Activated CD4-positive, alpha-beta T cell treated with anti-CD3 and anti-CD28 coated beads for 36 hours (primary cell): ENCODE measurements around the gene LRRC2. TPM values are rescaled to one million over a fixed set of nuclear protein-coding genes. Genes with fewer than 3 reads are reported as not detected.
"Not testable (repeated sequence)": the region's sequence is repeated elsewhere in the genome, so short reads cannot be mapped to it uniquely, and the experiment has no call there.

Experiments
- ATAC-seq: fragments of 200-7000 bp; cut with Tn5 transposase; one replicate; pipeline ENCODE4 v1.10.0; 2021; ENCODE audit warnings: mild to moderate bottlenecking, moderate library complexity
- CTCF ChIA-PET: fragments of 350-600 bp; sonication (Branson Sonifier 250); formaldehyde crosslinking; loops from one replicate; lab custom pipeline; 2021; ENCODE audit warnings: antibody characterized with exemption; lab: Charles Lee
- POLR2A ChIA-PET: fragments of 350-600 bp; sonication (Branson Sonifier 250); formaldehyde crosslinking; loops from one replicate; lab custom pipeline; 2021; ENCODE audit warnings: antibody characterized with exemption, inconsistent platforms; lab: Charles Lee
- DNase-seq: peaks from one replicate; pipeline ENCODE4 v3.0.0-alpha.2; 2020
- H3K27ac Mint-ChIP-seq: one replicate; pipeline ENCODE4 v1.8.0; 2021; ENCODE audit warnings: mixed read lengths
- H3K27me3 Mint-ChIP-seq: one replicate; pipeline ENCODE4 v1.8.0; 2021; ENCODE audit warnings: mixed read lengths
- H3K36me3 Mint-ChIP-seq: one replicate; pipeline ENCODE4 v1.8.0; 2021; ENCODE audit warnings: low read depth, mixed read lengths
- H3K4me1 Mint-ChIP-seq: one replicate; pipeline ENCODE4 v1.8.0; 2021; ENCODE audit warnings: mixed read lengths
- H3K4me3 Mint-ChIP-seq: one replicate; pipeline ENCODE4 v1.8.0; 2021; ENCODE audit warnings: mild to moderate bottlenecking, moderate library complexity, mixed read lengths
- H3K9me3 Mint-ChIP-seq: one replicate; pipeline ENCODE4 v1.8.0; 2021; ENCODE audit warnings: low read depth, mixed read lengths
- intact Hi-C, 2 experiments: fragments of 100-400 bp; cut with DNase I in 1 of 2; cut with micrococcal nuclease in 1 of 2; formaldehyde crosslinking; loops; one replicate each; pipeline versions ENCODE4 v1.14.2 to v1.15.1; 2022 to 2024; cut with DNase I, micrococcal nuclease
- total RNA-seq, 2 experiments: library from RNA; stranded (reverse); gene quantifications; one replicate each; pipeline ENCODE4 v1.2.3, GENCODE V29; 2021

The LRRC2 gene
- total RNA-seq, 2 experiments from 2014 or later: 0.04 TPM; not detected in 1

- Mint-ChIP-seq H3K36me3 (no peaks in the 10 kb centered on the region), H3K4me1 (peaks cover 9% of the 10 kb centered on the region), H3K9me3 (no peaks in the 10 kb centered on the region), H3K4me3 (no peak overlapping the region), H3K27ac (no peak overlapping the region), H3K27me3 (no peaks in the 10 kb centered on the region)
- peak; percentile 71 for DNase-seq
- POLR2A ChIA-PET: no interaction called here
- CTCF ChIA-PET: interaction anchor here (0.7 to 7.8 kb wide), 9 partner anchors 8 to 1133 kb away, joined by 3 to 60 read pairs (median 4); no protein-coding TSS in a partner anchor
- intact Hi-C loops: loop anchor here (1.0 to 2.0 kb wide), 2 partner anchors 61 to 62 kb away; no protein-coding TSS in a partner anchor
- ATAC-seq: peak; percentile 53
These were observed 69.2 kb downstream of the LRRC2 start for GRCh38 chr3:46496746-46497555.

GRCh38 chr3:46495901-46496456 is 70.1 kb downstream of the LRRC2 start:
- ChIA-PET POLR2A (no interaction called here), CTCF (interaction anchor here (0.9 to 7.8 kb wide), 4 partner anchors 7 to 133 kb away, joined by 3 to 60 read pairs (median 13); no protein-coding TSS in a partner anchor)
- ATAC-seq (no peak), DNase-seq (no peak)
- H3K9me3 Mint-ChIP-seq: no peaks in the 10 kb centered on the region
- H3K4me3 Mint-ChIP-seq: no peak overlapping the region
- intact Hi-C loops: loop anchor here (1.0 to 2.0 kb wide), 2 partner anchors 62 to 63 kb away; no protein-coding TSS in a partner anchor
- no peak overlapping the region for H3K27ac Mint-ChIP-seq
- no peaks in the 10 kb centered on the region for H3K27me3 Mint-ChIP-seq
- no peaks in the 10 kb centered on the region for H3K36me3 Mint-ChIP-seq
- peaks cover 8% of the 10 kb centered on the region for H3K4me1 Mint-ChIP-seq

GRCh38 chr3:46494491-46494890 is 71.6 kb downstream of the LRRC2 start:
- H3K36me3 Mint-ChIP-seq, CTCF ChIA-PET, H3K27me3 Mint-ChIP-seq, H3K4me1 Mint-ChIP-seq, H3K9me3 Mint-ChIP-seq, H3K27ac Mint-ChIP-seq, intact Hi-C loops, POLR2A ChIA-PET, H3K4me3 Mint-ChIP-seq, ATAC-seq, DNase-seq: not testable (repeated sequence)

GRCh38 chr3:46492890-46493547 is 73.1 kb downstream of the LRRC2 start:
- CTCF ChIA-PET: interaction anchor here (1.1 to 1.3 kb wide), 3 partner anchors 65 to 139 kb away, joined by 3 to 6 read pairs (median 4); no protein-coding TSS in a partner anchor
- Mint-ChIP-seq H3K9me3 (no peaks in the 10 kb centered on the region), H3K27ac (no peak overlapping the region), H3K4me3 (no peak overlapping the region), H3K36me3 (no peaks in the 10 kb centered on the region), H3K27me3 (no peaks in the 10 kb centered on the region), H3K4me1 (peaks cover 14% of the 10 kb centered on the region)
- ATAC-seq (no peak), DNase-seq (no peak)
- POLR2A ChIA-PET: no interaction called here
- intact Hi-C loops: no loop called here

- no peak overlapping the region for H3K4me3 Mint-ChIP-seq
- intact Hi-C loops: no loop called here
- CTCF ChIA-PET: interaction anchor here (0.6 to 9.0 kb wide), 5 partner anchors 8 to 141 kb away, joined by 3 to 202 read pairs (median 60); partner anchors contain the start of gene RTP3
These were observed 74.7 kb downstream of the LRRC2 start for GRCh38 chr3:46491089-46492070.

GRCh38 chr3:46490338-46491084 is 75.6 kb downstream of the LRRC2 start:
- CTCF ChIA-PET: interaction anchor here (0.6 to 9.0 kb wide), 12 partner anchors 9 to 377 kb away, joined by 3 to 202 read pairs (median 10); partner anchors contain the start of genes LTF and RTP3
- POLR2A ChIA-PET: no interaction called here
- H3K27me3 Mint-ChIP-seq: no peaks in the 10 kb centered on the region
- ATAC-seq (no peak), DNase-seq (no peak)
- H3K36me3 Mint-ChIP-seq: no peaks in the 10 kb centered on the region
- intact Hi-C loops: no loop called here
- H3K27ac Mint-ChIP-seq: no peak overlapping the region
- no peak overlapping the region for H3K4me3 Mint-ChIP-seq
- no peaks in the 10 kb centered on the region for H3K9me3 Mint-ChIP-seq
- H3K4me1 Mint-ChIP-seq: peaks cover 14% of the 10 kb centered on the region

More at GRCh38 chr3:46491089-46492070, 74.7 kb downstream of the LRRC2 start:
- POLR2A ChIA-PET: no interaction called here
- Mint-ChIP-seq H3K9me3 (no peaks in the 10 kb centered on the region), H3K27me3 (no peaks in the 10 kb centered on the region), H3K36me3 (no peaks in the 10 kb centered on the region), H3K4me1 (peaks cover 14% of the 10 kb centered on the region), H3K27ac (no peak overlapping the region)
- DNase-seq (no peak), ATAC-seq (no peak)

- Mint-ChIP-seq H3K9me3 (no peaks in the 10 kb centered on the region), H3K27me3 (no peaks in the 10 kb centered on the region), H3K36me3 (no peaks in the 10 kb centered on the region), H3K27ac (no peak overlapping the region), H3K4me3 (no peak overlapping the region), H3K4me1 (peaks cover 14% of the 10 kb centered on the region)
- ATAC-seq (no peak), DNase-seq (no peak)
- intact Hi-C loops: loop anchor here (2.0 to 5.0 kb wide), 2 partner anchors 47 to 203 kb away; partner anchors contain the start of gene ALS2CL (in 1 of the 2)
- CTCF ChIA-PET: interaction anchor here (0.6 to 9.0 kb wide), 24 partner anchors 10 to 406 kb away, joined by 3 to 202 read pairs (median 7); partner anchors contain the start of genes CCR3, LRRC2, LTF and PRSS50
- POLR2A ChIA-PET: interaction anchor here (1.8 kb wide), 1 partner anchor 140 kb away, joined by 5 read pairs; no protein-coding TSS in a partner anchor
These were observed 76.2 kb downstream of the LRRC2 start for GRCh38 chr3:46489875-46490274.

- intact Hi-C loops: loop anchor here (2.0 to 5.0 kb wide), 2 partner anchors 48 to 203 kb away; partner anchors contain the start of gene ALS2CL (in 1 of the 2)
- H3K27ac Mint-ChIP-seq: no peak overlapping the region
- no peak for DNase-seq
- no peak overlapping the region for H3K4me3 Mint-ChIP-seq
- ChIA-PET CTCF (interaction anchor here (0.6 to 9.0 kb wide), 40 partner anchors 10 to 835 kb away, joined by 3 to 202 read pairs (median 6); partner anchors contain the start of genes CCR3, CCR5AS, CCRL2 and LRRC2), POLR2A (interaction anchor here (0.6 to 1.8 kb wide), 3 partner anchors 51 to 140 kb away, joined by 3 to 5 read pairs (median 4); no protein-coding TSS in a partner anchor)
- no peak for ATAC-seq
- peaks cover 14% of the 10 kb centered on the region for H3K4me1 Mint-ChIP-seq
- no peaks in the 10 kb centered on the region for H3K9me3 Mint-ChIP-seq
- H3K27me3 Mint-ChIP-seq: no peaks in the 10 kb centered on the region
- no peaks in the 10 kb centered on the region for H3K36me3 Mint-ChIP-seq
These were observed 76.7 kb downstream of the LRRC2 start for GRCh38 chr3:46489381-46489780.

- intact Hi-C loops: loop anchor here (1.0 to 5.0 kb wide), 4 partner anchors 48 to 204 kb away; partner anchors contain the start of gene ALS2CL (in 1 of the 2)
- Mint-ChIP-seq H3K4me1 (peaks cover 14% of the 10 kb centered on the region), H3K27me3 (no peaks in the 10 kb centered on the region), H3K4me3 (no peak overlapping the region), H3K9me3 (no peaks in the 10 kb centered on the region), H3K36me3 (no peaks in the 10 kb centered on the region), H3K27ac (no peak overlapping the region)
- ATAC-seq (peak; percentile 99), DNase-seq (peak; percentile 97)
- CTCF ChIA-PET: interaction anchor here (0.6 to 9.0 kb wide), 60 partner anchors 9 to 835 kb away, joined by 3 to 202 read pairs (median 5); partner anchors contain the start of genes CCR2, CCR3, CCR5AS and CCRL2
- POLR2A ChIA-PET: interaction anchor here (0.6 to 1.8 kb wide), 4 partner anchors 52 to 141 kb away, joined by 3 to 5 read pairs (median 4); no protein-coding TSS in a partner anchor
These were observed 77.3 kb downstream of the LRRC2 start for GRCh38 chr3:46488735-46489361.
